Adipose tissue (tissue), 3 donors: ENCODE data around the gene DARS1. TPM values are rescaled to one million over a fixed set of nuclear protein-coding genes. Genes with fewer than 3 reads are reported as not detected.

ENCODE experiments used
- H3K27ac ChIP-seq: one replicate; pipeline ENCODE4 v1.5.1; 2013; ENCODE audit warnings: low read depth, low read length
- WGBS, 3 donors: extraction: QIAGEN DNeasy Blood & Tissue Kit; methylation state at CpG; one replicate each; pipeline ENCODE4 v1.1.7; 2013; 5-methylcytosine and 5-hydroxymethylcytosine counted together
- polyA plus RNA-seq, 3 donors: library from polyadenylated mRNA; stranded (reverse); fragments of 200-250 nt; gene quantifications; one replicate each; pipeline ENCODE4 v1.2.3, GENCODE V29; 2013
- donor health status: healthy with polysubstance abuse.
- donor health status: Bipolar disorder and iron deficiency.
- donor health status: healthy.

DARS1 gene
- polyA plus RNA-seq, 3 donors = 30.4 to 53.2 (median 43.9) TPM

GRCh38 chr2:135863233-135863632 is 122.2 kb downstream of the DARS1 start:
- H3K27ac ChIP-seq = no peak overlapping the region

GRCh38 chr2:135862718-135863117 is 122.7 kb downstream of the DARS1 start:
- 93 to 98% (median 97%) methylated on average over 4 of the region's 4 CpGs for WGBS, 3 donors
- no peak overlapping the region for H3K27ac ChIP-seq

More at GRCh38 chr2:135863233-135863632, 122.2 kb downstream of the DARS1 start:
- WGBS, 3 donors = 81 to 91% (median 89%) methylated on average over 6 of the region's 6 CpGs

Other genes with a start within 250 kb of the DARS1 start
- 10 to 100 TPM; 37.6 to 45.3 (median 38.0) TPM for gene UBXN4, start 243.8 kb downstream of the DARS1 start, polyA plus RNA-seq
- gene LCT, start 148.4 kb downstream of the DARS1 start, polyA plus RNA-seq = under 1 TPM; 0.02 to 0.11 (median 0.04) TPM
- 1 to 10 TPM; 2.4 to 8.0 (median 7.3) TPM for gene MCM6, start 109.2 kb downstream of the DARS1 start, polyA plus RNA-seq
- gene CXCR4, start 132.5 kb upstream of the DARS1 start, polyA plus RNA-seq = 1 to 10 TPM; 7.3 to 9.2 (median 8.1) TPM